Measurements from ENCODE around the gene CDH4.

GRCh38 chr20:61760731-61761130 is 508.7 kb downstream of the CDH4 start:
- TF ChIP-seq SIN3A (IDR thresholded peaks at IDR 0.05; ENCODE audit: borderline replicate concordance, insufficient read depth, low read depth, low read length): no peak
- no peak for TF ChIP-seq CTCF (IDR thresholded peaks at IDR 0.05)
- TF ChIP-seq, protein P1, sequence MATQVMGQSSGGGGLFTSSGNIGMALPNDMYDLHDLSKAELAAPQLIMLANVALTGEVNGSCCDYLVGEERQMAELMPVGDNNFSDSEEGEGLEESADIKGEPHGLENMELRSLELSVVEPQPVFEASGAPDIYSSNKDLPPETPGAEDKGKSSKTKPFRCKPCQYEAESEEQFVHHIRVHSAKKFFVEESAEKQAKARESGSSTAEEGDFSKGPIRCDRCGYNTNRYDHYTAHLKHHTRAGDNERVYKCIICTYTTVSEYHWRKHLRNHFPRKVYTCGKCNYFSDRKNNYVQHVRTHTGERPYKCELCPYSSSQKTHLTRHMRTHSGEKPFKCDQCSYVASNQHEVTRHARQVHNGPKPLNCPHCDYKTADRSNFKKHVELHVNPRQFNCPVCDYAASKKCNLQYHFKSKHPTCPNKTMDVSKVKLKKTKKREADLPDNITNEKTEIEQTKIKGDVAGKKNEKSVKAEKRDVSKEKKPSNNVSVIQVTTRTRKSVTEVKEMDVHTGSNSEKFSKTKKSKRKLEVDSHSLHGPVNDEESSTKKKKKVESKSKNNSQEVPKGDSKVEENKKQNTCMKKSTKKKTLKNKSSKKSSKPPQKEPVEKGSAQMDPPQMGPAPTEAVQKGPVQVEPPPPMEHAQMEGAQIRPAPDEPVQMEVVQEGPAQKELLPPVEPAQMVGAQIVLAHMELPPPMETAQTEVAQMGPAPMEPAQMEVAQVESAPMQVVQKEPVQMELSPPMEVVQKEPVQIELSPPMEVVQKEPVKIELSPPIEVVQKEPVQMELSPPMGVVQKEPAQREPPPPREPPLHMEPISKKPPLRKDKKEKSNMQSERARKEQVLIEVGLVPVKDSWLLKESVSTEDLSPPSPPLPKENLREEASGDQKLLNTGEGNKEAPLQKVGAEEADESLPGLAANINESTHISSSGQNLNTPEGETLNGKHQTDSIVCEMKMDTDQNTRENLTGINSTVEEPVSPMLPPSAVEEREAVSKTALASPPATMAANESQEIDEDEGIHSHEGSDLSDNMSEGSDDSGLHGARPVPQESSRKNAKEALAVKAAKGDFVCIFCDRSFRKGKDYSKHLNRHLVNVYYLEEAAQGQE (IDR thresholded peaks at IDR 0.05; ENCODE audit: insufficient read depth in 1 of 2, low read depth in 2 of 2, low read length in 1 of 2): no peak
- no peak for TF ChIP-seq TCF7L2 (IDR thresholded peaks at IDR 0.05; ENCODE audit: low read depth, low read length)
